HEK293 (cell line): ENCODE measurements around the gene KLHDC9.
A peak's percentile ranks its signal among the peaks of the same experiment; 100 is the strongest.

ENCODE experiments used
- BCL11A ChIP-seq: fragments of 450-650 bp; formaldehyde crosslinking; IDR thresholded peaks from 2 replicates; pipeline ENCODE4 v1.5.1; 2016; ENCODE audit warnings: low read depth, missing biosample characterization, missing genetic modification characterization
- BCL11B ChIP-seq: fragments of 450-650 bp; formaldehyde crosslinking; IDR thresholded peaks from 2 replicates; pipeline ENCODE4 v1.5.1; 2016; ENCODE audit warnings: low read depth, missing biosample characterization, missing genetic modification characterization
- KLF10 ChIP-seq: fragments of 450-650 bp; IDR thresholded peaks from 2 replicates; pipeline ENCODE4 v1.5.1; 2018; ENCODE audit warnings: missing biosample characterization, mild to moderate bottlenecking, missing genetic modification characterization
- SETDB1 ChIP-seq: IDR thresholded peaks from one replicate; pipeline ENCODE4 v1.6.1; 2017; ENCODE audit warnings: mild to moderate bottlenecking, low read length, moderate library complexity, mixed read lengths; ENCODE audit not compliant: insufficient read length
- YY2 ChIP-seq: fragments of 450-650 bp; formaldehyde crosslinking; IDR thresholded peaks from 2 replicates; pipeline ENCODE4 v1.5.1; 2016; ENCODE audit warnings: missing biosample characterization, missing genetic modification characterization
- ZBTB7A ChIP-seq: fragments of 450-650 bp; formaldehyde crosslinking; IDR thresholded peaks from 2 replicates; pipeline ENCODE4 v1.5.1; 2016; ENCODE audit warnings: low read depth, missing biosample characterization, missing genetic modification characterization
- ZFP69B ChIP-seq: fragments of 450-650 bp; formaldehyde crosslinking; IDR thresholded peaks from 2 replicates; pipeline ENCODE4 v1.5.1; 2016; ENCODE audit warnings: missing biosample characterization, missing genetic modification characterization
- ZNF132 ChIP-seq: fragments of 450-650 bp; formaldehyde crosslinking; IDR thresholded peaks from 2 replicates; pipeline ENCODE4 v1.5.1; 2017; ENCODE audit warnings: missing biosample characterization, missing genetic modification characterization, borderline replicate concordance
- ZNF174 ChIP-seq: fragments of 450-650 bp; formaldehyde crosslinking; IDR thresholded peaks from 2 replicates; pipeline ENCODE4 v1.5.0; 2017; ENCODE audit warnings: missing biosample characterization, mild to moderate bottlenecking, missing genetic modification characterization
- ZNF2 ChIP-seq: fragments of 450-650 bp; formaldehyde crosslinking; IDR thresholded peaks from 2 replicates; pipeline ENCODE4 v1.5.1; 2016; ENCODE audit warnings: missing biosample characterization, missing genetic modification characterization
- ZNF274 ChIP-seq, 2 experiments: fragments of 200-500 bp in 1 of 2; fragments of 450-650 bp in 1 of 2; sonication (Bioruptor generic) in 1 of 2; formaldehyde crosslinking in 1 of 2; IDR thresholded peaks; 2 replicates each; pipeline versions ENCODE4 v1.5.1 to v1.6.1; 2014 to 2016; ENCODE audit warnings: borderline replicate concordance in 1 of 2, inconsistent platforms in 1 of 2, low read length in 1 of 2, missing biosample characterization in 1 of 2, missing genetic modification characterization in 1 of 2
- ZNF324 ChIP-seq: fragments of 450-650 bp; formaldehyde crosslinking; IDR thresholded peaks from 2 replicates; pipeline ENCODE4 v1.5.1; 2016; ENCODE audit warnings: missing biosample characterization, missing genetic modification characterization
- ZNF398 ChIP-seq: fragments of 450-650 bp; formaldehyde crosslinking; IDR thresholded peaks from 2 replicates; pipeline ENCODE4 v1.5.1; 2017; ENCODE audit warnings: missing biosample characterization, missing genetic modification characterization
- ZNF518A ChIP-seq: fragments of 450-650 bp; formaldehyde crosslinking; conservative IDR thresholded peaks from 2 replicates; pipeline ENCODE4 v1.5.1; 2016; ENCODE audit warnings: low read depth, missing biosample characterization, missing genetic modification characterization
- ZNF600 ChIP-seq: fragments of 450-650 bp; formaldehyde crosslinking; IDR thresholded peaks from 2 replicates; pipeline ENCODE4 v1.5.1; 2016; ENCODE audit warnings: missing biosample characterization, missing genetic modification characterization
- ZNF610 ChIP-seq: fragments of 450-650 bp; formaldehyde crosslinking; IDR thresholded peaks from 2 replicates; pipeline ENCODE4 v1.5.1; 2016; ENCODE audit warnings: missing biosample characterization, missing genetic modification characterization, borderline replicate concordance
- ZNF677 ChIP-seq: fragments of 450-650 bp; IDR thresholded peaks from 2 replicates; pipeline ENCODE4 v1.5.0; 2018; ENCODE audit warnings: missing biosample characterization, mild to moderate bottlenecking, missing genetic modification characterization, moderate library complexity
- ZNF777 ChIP-seq: fragments of 450-650 bp; formaldehyde crosslinking; IDR thresholded peaks from 2 replicates; pipeline ENCODE4 v1.5.1; 2017; ENCODE audit warnings: missing biosample characterization, missing genetic modification characterization, borderline replicate concordance
- ZNF785 ChIP-seq: fragments of 450-650 bp; formaldehyde crosslinking; IDR thresholded peaks from 2 replicates; pipeline ENCODE4 v1.5.1; 2016; ENCODE audit warnings: missing biosample characterization, missing genetic modification characterization
- ZNF791 ChIP-seq: fragments of 450-650 bp; formaldehyde crosslinking; IDR thresholded peaks from 2 replicates; pipeline ENCODE4 v1.5.1; 2016; ENCODE audit warnings: missing biosample characterization, missing genetic modification characterization
- ZNF830 ChIP-seq: fragments of 450-650 bp; IDR thresholded peaks from 2 replicates; pipeline ENCODE4 v1.5.0; 2018; ENCODE audit warnings: missing biosample characterization, missing genetic modification characterization, low read depth, mild to moderate bottlenecking, moderate library complexity
- ZSCAN23 ChIP-seq: fragments of 450-650 bp; formaldehyde crosslinking; IDR thresholded peaks from 2 replicates; pipeline ENCODE4 v1.5.1; 2016; ENCODE audit warnings: missing biosample characterization, missing genetic modification characterization
- ZSCAN4 ChIP-seq: fragments of 450-650 bp; formaldehyde crosslinking; IDR thresholded peaks from 2 replicates; pipeline ENCODE4 v1.5.1; 2017; ENCODE audit warnings: missing biosample characterization, missing genetic modification characterization
- TF ChIP-seq, protein P1 (sequence below): fragments of 450-650 bp; formaldehyde crosslinking; IDR thresholded peaks from 2 replicates; pipeline ENCODE4 v1.5.0; 2017; ENCODE audit warnings: missing biosample characterization, missing genetic modification characterization, borderline replicate concordance
- TF ChIP-seq, protein P2 (sequence below): fragments of 450-650 bp; formaldehyde crosslinking; optimal IDR thresholded peaks from 2 replicates; pipeline ENCODE3; 2016; ENCODE audit warnings: missing biosample characterization, mild to moderate bottlenecking, missing genetic modification characterization
- TF ChIP-seq, protein P3 (sequence below): fragments of 450-650 bp; formaldehyde crosslinking; IDR thresholded peaks from 2 replicates; pipeline ENCODE4 v1.5.1; 2017; ENCODE audit warnings: missing biosample characterization, missing genetic modification characterization

Gene KLHDC9

DNA sequence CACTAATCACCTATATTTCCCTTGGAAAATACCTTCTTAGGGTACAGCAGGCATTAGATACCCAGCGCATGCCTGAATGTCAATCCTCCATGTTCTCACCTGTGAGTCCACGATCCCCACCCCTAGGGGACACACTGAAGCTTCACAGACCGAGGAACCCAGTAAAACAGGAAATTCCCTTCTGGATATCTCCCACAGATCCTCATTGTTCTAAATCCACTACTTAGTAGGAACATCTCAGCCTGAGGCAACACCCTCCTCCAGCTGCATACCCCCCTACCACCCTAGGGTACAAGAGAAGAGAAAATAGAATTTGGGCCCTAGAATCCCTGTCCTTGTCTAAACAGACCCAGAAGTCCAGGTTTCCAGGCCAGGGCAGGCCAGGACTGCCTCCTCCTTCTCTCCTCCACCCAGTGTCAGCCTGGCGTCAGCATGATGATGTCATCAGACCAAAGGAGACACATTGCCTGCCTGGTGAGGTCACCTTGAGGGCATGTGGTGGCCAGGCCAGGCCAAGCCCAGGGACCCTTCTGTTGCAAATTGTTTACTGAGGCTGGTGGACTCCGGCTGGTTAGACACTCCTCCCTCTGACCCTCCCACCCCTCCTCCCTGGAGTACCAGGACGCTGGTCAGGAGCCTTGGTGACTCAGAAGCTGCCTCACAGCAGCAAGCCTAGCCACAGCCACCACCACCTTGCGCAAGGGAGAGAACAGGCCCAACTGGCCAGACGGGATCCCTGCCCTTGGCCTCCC lies 15.0 kb upstream of the KLHDC9 start (continued):
- TF ChIP-seq, protein P1, sequence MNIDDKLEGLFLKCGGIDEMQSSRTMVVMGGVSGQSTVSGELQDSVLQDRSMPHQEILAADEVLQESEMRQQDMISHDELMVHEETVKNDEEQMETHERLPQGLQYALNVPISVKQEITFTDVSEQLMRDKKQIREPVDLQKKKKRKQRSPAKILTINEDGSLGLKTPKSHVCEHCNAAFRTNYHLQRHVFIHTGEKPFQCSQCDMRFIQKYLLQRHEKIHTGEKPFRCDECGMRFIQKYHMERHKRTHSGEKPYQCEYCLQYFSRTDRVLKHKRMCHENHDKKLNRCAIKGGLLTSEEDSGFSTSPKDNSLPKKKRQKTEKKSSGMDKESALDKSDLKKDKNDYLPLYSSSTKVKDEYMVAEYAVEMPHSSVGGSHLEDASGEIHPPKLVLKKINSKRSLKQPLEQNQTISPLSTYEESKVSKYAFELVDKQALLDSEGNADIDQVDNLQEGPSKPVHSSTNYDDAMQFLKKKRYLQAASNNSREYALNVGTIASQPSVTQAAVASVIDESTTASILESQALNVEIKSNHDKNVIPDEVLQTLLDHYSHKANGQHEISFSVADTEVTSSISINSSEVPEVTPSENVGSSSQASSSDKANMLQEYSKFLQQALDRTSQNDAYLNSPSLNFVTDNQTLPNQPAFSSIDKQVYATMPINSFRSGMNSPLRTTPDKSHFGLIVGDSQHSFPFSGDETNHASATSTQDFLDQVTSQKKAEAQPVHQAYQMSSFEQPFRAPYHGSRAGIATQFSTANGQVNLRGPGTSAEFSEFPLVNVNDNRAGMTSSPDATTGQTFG (tag by site-specific recombination): no peak
- TF ChIP-seq ZNF2 (no peak), ZNF174 (tag by site-specific recombination) (no peak), ZNF791 (no peak), ZSCAN23 (tag by site-specific recombination) (no peak), SETDB1 (no peak), KLF10 (tag by site-specific recombination) (no peak), ZNF518A (tag by site-specific recombination) (no peak), ZNF677 (tag by site-specific recombination) (no peak), ZBTB7A (peak; percentile 69; the same call in 1 of the 2 replicates), ZNF777 (no peak), ZFP69B (tag by site-specific recombination) (no peak; the same call in 1 of the 2 replicates), ZSCAN4 (tag by site-specific recombination) (no peak), ZNF274 (IDR thresholded peaks at IDR 0.05; ENCODE audit: low read length) (no peak), ZNF274 (tag by site-specific recombination; IDR thresholded peaks at IDR 0.05; ENCODE audit: borderline replicate concordance) (no peak), ZNF324 (no peak), ZNF600 (tag by site-specific recombination) (peak; percentile 84), YY2 (tag by site-specific recombination) (no peak), BCL11B (no peak), ZNF398 (peak; percentile 8), ZNF785 (tag by site-specific recombination) (no peak), BCL11A (tag by site-specific recombination) (no peak), ZNF610 (tag by site-specific recombination) (no peak), ZNF830 (tag by site-specific recombination) (no peak), ZNF132 (tag by site-specific recombination) (no peak)
- TF ChIP-seq, protein P2, sequence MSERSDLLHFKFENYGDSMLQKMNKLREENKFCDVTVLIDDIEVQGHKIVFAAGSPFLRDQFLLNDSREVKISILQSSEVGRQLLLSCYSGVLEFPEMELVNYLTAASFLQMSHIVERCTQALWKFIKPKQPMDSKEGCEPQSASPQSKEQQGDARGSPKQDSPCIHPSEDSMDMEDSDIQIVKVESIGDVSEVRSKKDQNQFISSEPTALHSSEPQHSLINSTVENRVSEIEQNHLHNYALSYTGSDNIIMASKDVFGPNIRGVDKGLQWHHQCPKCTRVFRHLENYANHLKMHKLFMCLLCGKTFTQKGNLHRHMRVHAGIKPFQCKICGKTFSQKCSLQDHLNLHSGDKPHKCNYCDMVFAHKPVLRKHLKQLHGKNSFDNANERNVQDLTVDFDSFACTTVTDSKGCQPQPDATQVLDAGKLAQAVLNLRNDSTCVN (tag by site-specific recombination): no peak
- TF ChIP-seq, protein P3, sequence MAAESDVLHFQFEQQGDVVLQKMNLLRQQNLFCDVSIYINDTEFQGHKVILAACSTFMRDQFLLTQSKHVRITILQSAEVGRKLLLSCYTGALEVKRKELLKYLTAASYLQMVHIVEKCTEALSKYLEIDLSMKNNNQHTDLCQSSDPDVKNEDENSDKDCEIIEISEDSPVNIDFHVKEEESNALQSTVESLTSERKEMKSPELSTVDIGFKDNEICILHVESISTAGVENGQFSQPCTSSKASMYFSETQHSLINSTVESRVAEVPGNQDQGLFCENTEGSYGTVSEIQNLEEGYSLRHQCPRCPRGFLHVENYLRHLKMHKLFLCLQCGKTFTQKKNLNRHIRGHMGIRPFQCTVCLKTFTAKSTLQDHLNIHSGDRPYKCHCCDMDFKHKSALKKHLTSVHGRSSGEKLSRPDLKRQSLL (tag by site-specific recombination): no peak
